Liver (tissue), 9 donors: ENCODE results near the gene MRRF. TPM values are rescaled to one million over a fixed set of nuclear protein-coding genes. Genes with fewer than 3 reads are reported as not detected.

ENCODE experiments used
- DNase-seq: peaks from one replicate; pipeline ENCODE4 v3.0.0-alpha.2; 2017; ENCODE audit warnings: low spot score
- H3K27ac ChIP-seq, 2 donors: one replicate each; pipeline ENCODE4 v1.7.0; 2013; ENCODE audit warnings: inconsistent platforms in 2 of 2, low read length in 2 of 2, control low read depth in 1 of 2, low read depth in 1 of 2, mild to moderate bottlenecking in 1 of 2
- H3K27me3 ChIP-seq, 4 donors: one replicate each; pipeline versions ENCODE4 v1.6.1 to v1.7.0; 2013; ENCODE audit warnings: low read length in 3 of 4, inconsistent platforms in 1 of 4, mild to moderate bottlenecking in 1 of 4, moderate library complexity in 1 of 4; ENCODE audit not compliant: control insufficient read depth in 4 of 4, insufficient read depth in 4 of 4
- H3K36me3 ChIP-seq, 4 donors: one replicate each; pipeline versions ENCODE4 v1.6.1 to v1.7.0; 2013; ENCODE audit warnings: low read length in 3 of 4, mild to moderate bottlenecking in 3 of 4, low read depth in 1 of 4, moderate library complexity in 1 of 4; ENCODE audit not compliant: control insufficient read depth in 4 of 4, insufficient read depth in 3 of 4
- H3K4me1 ChIP-seq, 4 donors: one replicate each; pipeline versions ENCODE4 v1.6.1 to v1.7.0; 2013; ENCODE audit warnings: low read length in 3 of 4, mild to moderate bottlenecking in 3 of 4, moderate library complexity in 1 of 4; ENCODE audit not compliant: control insufficient read depth in 4 of 4, insufficient read depth in 4 of 4
- H3K4me3 ChIP-seq, 3 donors: one replicate each; pipeline versions ENCODE4 v1.6.1 to v1.7.0; 2013; ENCODE audit warnings: low read length in 3 of 3, control low read depth in 1 of 3, low read depth in 1 of 3, mild to moderate bottlenecking in 1 of 3
- H3K9ac ChIP-seq, 2 donors: one replicate each; pipeline ENCODE4 v1.7.0; 2013; ENCODE audit warnings: low read length in 2 of 2, mild to moderate bottlenecking in 2 of 2, moderate library complexity in 2 of 2, control low read depth in 1 of 2, low read depth in 1 of 2
- H3K9me3 ChIP-seq, 4 donors: one replicate each; pipeline versions ENCODE4 v1.6.1 to v1.7.0; 2013; ENCODE audit warnings: low read length in 3 of 4; ENCODE audit not compliant: control insufficient read depth in 4 of 4
- ATF3 ChIP-seq: IDR thresholded peaks from 2 replicates; pipeline ENCODE4 v1.6.1; 2016; ENCODE audit warnings: antibody characterized with exemption
- CTCF ChIP-seq: fragments of 150-350 bp; IDR thresholded peaks from 2 replicates; pipeline ENCODE4 v1.5.1; 2017; ENCODE audit warnings: improper control_type of control experiment, low read depth, low read length; ENCODE audit not compliant: missing input control
- FOXA2 ChIP-seq: IDR thresholded peaks from 2 replicates; pipeline ENCODE4 v1.6.1; 2016; ENCODE audit warnings: antibody characterized with exemption
- GABPA ChIP-seq, 2 donors: IDR thresholded peaks in 1 of 2; conservative IDR thresholded peaks in 1 of 2; 2 replicates each; pipeline ENCODE4 v1.6.1; 2016; ENCODE audit warnings: antibody characterized with exemption in 2 of 2, mild to moderate bottlenecking in 1 of 2, moderate library complexity in 1 of 2
- HNF4A ChIP-seq, 2 donors: conservative IDR thresholded peaks; 2 replicates each; pipeline ENCODE4 v1.6.1; 2016; ENCODE audit warnings: antibody characterized with exemption in 2 of 2, mild to moderate bottlenecking in 2 of 2
- JUND ChIP-seq, 2 donors: IDR thresholded peaks; 2 replicates each; pipeline ENCODE4 v1.6.1; 2016; ENCODE audit warnings: antibody characterized with exemption in 2 of 2
- MAX ChIP-seq: IDR thresholded peaks from 2 replicates; pipeline ENCODE4 v1.6.1; 2016; ENCODE audit warnings: antibody characterized with exemption
- NR2F2 ChIP-seq: IDR thresholded peaks from 2 replicates; pipeline ENCODE4 v1.6.1; 2016; ENCODE audit warnings: antibody characterized with exemption
- REST ChIP-seq: IDR thresholded peaks from 2 replicates; pipeline ENCODE4 v1.6.1; 2016; ENCODE audit warnings: antibody characterized with exemption, mild to moderate bottlenecking
- RXRA ChIP-seq, 2 donors: IDR thresholded peaks; 2 replicates each; pipeline ENCODE4 v1.6.1; 2017 to 2018; ENCODE audit warnings: antibody characterized with exemption in 2 of 2, mild to moderate bottlenecking in 1 of 2
- SP1 ChIP-seq: IDR thresholded peaks from 2 replicates; pipeline ENCODE4 v1.6.1; 2018; ENCODE audit warnings: antibody characterized with exemption, mild to moderate bottlenecking
- YY1 ChIP-seq: IDR thresholded peaks from 2 replicates; pipeline ENCODE4 v1.6.1; 2016; ENCODE audit warnings: antibody characterized with exemption, mild to moderate bottlenecking
- ZBTB33 ChIP-seq: IDR thresholded peaks from 2 replicates; pipeline ENCODE4 v1.6.1; 2016; ENCODE audit warnings: antibody characterized with exemption
- WGBS: extraction: QIAGEN DNeasy Blood & Tissue Kit; methylation state at CpG from one replicate; pipeline ENCODE4 v1.1.7; 2013; 5-methylcytosine and 5-hydroxymethylcytosine counted together
- polyA plus RNA-seq, 2 donors: library from polyadenylated mRNA; stranded (reverse) in 1 of 2; unstranded in 1 of 2; fragments of 200-250 nt in 1 of 2; fragments of >200 nt in 1 of 2; fragmentation: Nextera tagmentation in 1 of 2; extraction: Ambion mirVana in 1 of 2; gene quantifications; one replicate each; pipeline versions ENCODE4 v1.2.1 to v1.2.3, GENCODE V29; 2013 to 2015
- total RNA-seq, 2 donors: library from RNA; depleted of rRNA; stranded (reverse); fragments of >200 nt; gene quantifications; one replicate each; pipeline ENCODE4 v1.2.3, GENCODE V29; 2014
- donor health status: healthy.
- donor health status: healthy.
- donor health status: healthy.
- donor health status: healthy.
- donor health status: healthy.

MRRF gene
- total and polyA plus RNA-seq, 4 donors = 15.4 to 30.9 (median 22.3) TPM

GRCh38 chr9:122364117-122364782, 99.6 kb downstream of the MRRF start:
- no peak for DNase-seq
- peaks cover 0 to 4% (median 0%) of the 10 kb centered on the region in 4 donors for H3K9me3 ChIP-seq
- H3K27me3 ChIP-seq = no peaks in the 10 kb centered on the region
- H3K4me1 ChIP-seq = no peaks in the 10 kb centered on the region
- WGBS = 94% methylated on average over 10 of the region's 10 CpGs
- no peak overlapping the region for H3K4me3 ChIP-seq
- H3K36me3 ChIP-seq = no peaks in the 10 kb centered on the region
- H3K27ac ChIP-seq = no peak overlapping the region
- TF ChIP-seq YY1 (no peak), RXRA (IDR thresholded peaks at IDR 0.05) (no peak), ZBTB33 (no peak), HNF4A (conservative IDR thresholded peaks at IDR 0.05) (no peak), GABPA (IDR thresholded peaks at IDR 0.05 in 1 of 2, conservative IDR thresholded peaks at IDR 0.05 in 1 of 2) (no peak), ATF3 (no peak), REST (no peak), MAX (no peak), SP1 (no peak)
- H3K9ac ChIP-seq = no peak overlapping the region

- peaks cover 0 to 4% (median 0%) of the 10 kb centered on the region in 4 donors for H3K9me3 ChIP-seq
- H3K4me3 ChIP-seq = no peak overlapping the region
- 89% methylated on average over 10 of the region's 10 CpGs for WGBS
- no peaks in the 10 kb centered on the region for H3K27me3 ChIP-seq
- TF ChIP-seq FOXA2 (no peak), REST (no peak), JUND (IDR thresholded peaks at IDR 0.05) (no peak), ATF3 (no peak), NR2F2 (no peak), CTCF (no peak), SP1 (no peak), YY1 (no peak)
- H3K36me3 ChIP-seq = no peaks in the 10 kb centered on the region
- no peak overlapping the region for H3K9ac ChIP-seq
- no peak overlapping the region for H3K27ac ChIP-seq
- DNase-seq = no peak
- H3K4me1 ChIP-seq = no peaks in the 10 kb centered on the region
These were observed 100.1 kb downstream of the MRRF start for GRCh38 chr9:122364783-122365150.
